Ovary (tissue), 9 donors: ENCODE measurements around the gene INPP1. TPM values are rescaled to one million over a fixed set of nuclear protein-coding genes. Genes with fewer than 3 reads are reported as not detected.
"Not testable (repeated sequence)": the region's sequence is repeated elsewhere in the genome, so short reads cannot be mapped to it uniquely, and the experiment has no call there.

Experiments
- DNase-seq, 5 donors: peaks; one replicate each; pipeline ENCODE4 v3.0.0-alpha.2; 2019 to 2020
- H3K27ac ChIP-seq, 2 donors: fragments of 200-600 bp; one replicate each; pipeline versions ENCODE4 v1.5.1 to v1.8.0; 2019 to 2022
- H3K27me3 ChIP-seq: fragments of 200-600 bp; one replicate; pipeline ENCODE4 v1.8.0; 2022
- H3K36me3 ChIP-seq: fragments of 200-600 bp; sonication (generic); one replicate; pipeline ENCODE4 v1.5.1; 2019
- H3K4me1 ChIP-seq: one replicate; pipeline ENCODE4 v1.8.1; 2013; ENCODE audit warnings: mild to moderate bottlenecking, moderate library complexity; ENCODE audit not compliant: insufficient read depth
- H3K4me3 ChIP-seq: fragments of 200-600 bp; sonication (generic); one replicate; pipeline ENCODE4 v1.5.1; 2017
- H3K9me3 ChIP-seq, 2 donors: fragments of 200-600 bp in 1 of 2; sonication (generic) in 1 of 2; one replicate each; pipeline versions ENCODE4 v1.5.1 to v1.8.1; 2013 to 2019; ENCODE audit warnings: mild to moderate bottlenecking in 1 of 2, moderate library complexity in 1 of 2
- EP300 ChIP-seq: sonication (generic); formaldehyde crosslinking; IDR thresholded peaks from one replicate; pipeline ENCODE4 v1.6.1; 2017; ENCODE audit warnings: antibody characterized with exemption
- POLR2A ChIP-seq: fragments of 450-650 bp; IDR thresholded peaks from one replicate; pipeline ENCODE4 v1.6.1; 2017; ENCODE audit warnings: antibody characterized with exemption, mild to moderate bottlenecking, moderate library complexity
- WGBS, 3 donors: extraction: QIAGEN DNeasy Blood & Tissue Kit in 1 of 3; methylation state at CpG; one replicate each; pipeline versions ENCODE4 v1.1.5 to v1.1.7; 2013 to 2017; 5-methylcytosine and 5-hydroxymethylcytosine counted together
- intact Hi-C, 4 donors: fragments of 100-400 bp; cut with DNase I; formaldehyde crosslinking; loops; one replicate each; pipeline versions ENCODE4 v1.11.0 to v1.15.1; 2022 to 2023
- polyA plus RNA-seq, 2 donors: library from polyadenylated mRNA; stranded (reverse); fragments of 200-250 nt in 1 of 2; fragments of 350-450 nt in 1 of 2; fragmentation: Illumina TruSeq in 1 of 2; extraction: RNeasy Lipid Tissue Mini Kit (QIAGEN cat#74804) in 1 of 2; gene quantifications; one replicate each; pipeline ENCODE4 v1.2.3, GENCODE V29; 2013 to 2014
- total RNA-seq, 7 donors: library from RNA; depleted of rRNA in 2 of 7; stranded (reverse); fragments of >200 nt in 2 of 7; fragmentation: NEBNext Ultra II Directional in 3 of 7; extraction: Animal tissue kit (Norgen Biotek cat#: 25700) in 3 of 7; gene quantifications; one replicate each; pipeline versions ENCODE4 v1.1.0 to v1.2.4, GENCODE V29; 2016 to 2023
- TF ChIP-seq, protein P1 (sequence below), 3 donors: fragments of 450-650 bp in 2 of 3; fragments of 200-600 bp in 1 of 3; IDR thresholded peaks; one replicate each; pipeline versions ENCODE4 v1.5.1 to v1.8.0; 2016 to 2022; ENCODE audit warnings: antibody characterized with exemption in 3 of 3, mild to moderate bottlenecking in 1 of 3
- donor health status: DM: no; HTN: no; CAD: no; lungs with moderate emphysema.
- donor health status: DM: no; HTN: no; CAD: no.
- donor health status: Bipolar disorder and iron deficiency.
- donor health status: DM: yes; HTN: yes; CAD: no.
- donor health status: DM: no; HTN: no; CAD: no.
- donor health status: DM: yes; HTN: yes; CAD: no.

Gene INPP1
- total and polyA plus RNA-seq, 9 donors, result 3.5 to 51.2 (median 12.7) TPM

DNA sequence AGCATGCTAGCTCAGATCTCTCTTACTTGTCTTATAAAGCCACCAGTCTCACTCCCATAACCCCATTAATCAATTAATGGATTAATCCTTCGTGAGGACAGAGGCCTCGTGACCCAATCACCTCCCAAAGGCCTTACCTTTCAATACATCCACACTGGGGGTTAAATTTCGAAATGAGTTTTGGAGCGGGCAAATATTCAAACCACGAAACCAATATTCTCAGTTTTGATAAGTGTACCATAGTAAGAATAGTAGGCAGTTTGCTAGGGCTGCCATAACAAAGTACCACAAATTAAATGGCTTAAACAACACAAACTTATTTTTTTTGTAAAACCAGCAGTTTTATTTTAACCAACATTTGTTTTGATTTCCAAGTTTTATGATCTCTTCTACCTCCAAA, 39.0 kb upstream of the INPP1 start:
- no peak for DNase-seq
- H3K4me1 ChIP-seq, result no peaks in the 10 kb centered on the region
- H3K27me3 ChIP-seq, result no peaks in the 10 kb centered on the region
- whole genome bisulfite sequencing, 3 donors, result 94 to 97% (median 96%) methylated on average over 5 of the region's 5 CpGs
- H3K4me3 ChIP-seq, result no peak overlapping the region
- no peaks in the 10 kb centered on the region for H3K36me3 ChIP-seq
- H3K27ac ChIP-seq, result no peak overlapping the region
- no peaks in the 10 kb centered on the region for H3K9me3 ChIP-seq
- intact Hi-C loops, result no loop called here
- TF ChIP-seq EP300 (no peak), POLR2A (no peak)
- TF ChIP-seq, protein P1, sequence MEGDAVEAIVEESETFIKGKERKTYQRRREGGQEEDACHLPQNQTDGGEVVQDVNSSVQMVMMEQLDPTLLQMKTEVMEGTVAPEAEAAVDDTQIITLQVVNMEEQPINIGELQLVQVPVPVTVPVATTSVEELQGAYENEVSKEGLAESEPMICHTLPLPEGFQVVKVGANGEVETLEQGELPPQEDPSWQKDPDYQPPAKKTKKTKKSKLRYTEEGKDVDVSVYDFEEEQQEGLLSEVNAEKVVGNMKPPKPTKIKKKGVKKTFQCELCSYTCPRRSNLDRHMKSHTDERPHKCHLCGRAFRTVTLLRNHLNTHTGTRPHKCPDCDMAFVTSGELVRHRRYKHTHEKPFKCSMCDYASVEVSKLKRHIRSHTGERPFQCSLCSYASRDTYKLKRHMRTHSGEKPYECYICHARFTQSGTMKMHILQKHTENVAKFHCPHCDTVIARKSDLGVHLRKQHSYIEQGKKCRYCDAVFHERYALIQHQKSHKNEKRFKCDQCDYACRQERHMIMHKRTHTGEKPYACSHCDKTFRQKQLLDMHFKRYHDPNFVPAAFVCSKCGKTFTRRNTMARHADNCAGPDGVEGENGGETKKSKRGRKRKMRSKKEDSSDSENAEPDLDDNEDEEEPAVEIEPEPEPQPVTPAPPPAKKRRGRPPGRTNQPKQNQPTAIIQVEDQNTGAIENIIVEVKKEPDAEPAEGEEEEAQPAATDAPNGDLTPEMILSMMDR (IDR thresholded peaks at IDR 0.05), result no peak

GRCh38 chr2:190308031-190308430, 35.4 kb upstream of the INPP1 start:
- intact Hi-C loops, result no loop called here
- WGBS, 3 donors, result 94 to 97% (median 94%) methylated on average over 1 of the region's 1 CpG
- no peaks in the 10 kb centered on the region for H3K27me3 ChIP-seq
- no peak overlapping the region for H3K27ac ChIP-seq
- no peaks in the 10 kb centered on the region for H3K4me1 ChIP-seq
- no peaks in the 10 kb centered on the region for H3K9me3 ChIP-seq
- H3K4me3 ChIP-seq, result no peak overlapping the region
- TF ChIP-seq POLR2A, result no peak
- TF ChIP-seq, protein P1 (IDR thresholded peaks at IDR 0.05), result no peak
- TF ChIP-seq EP300, result no peak
- no peaks in the 10 kb centered on the region for H3K36me3 ChIP-seq
- no peak for DNase-seq

DNA sequence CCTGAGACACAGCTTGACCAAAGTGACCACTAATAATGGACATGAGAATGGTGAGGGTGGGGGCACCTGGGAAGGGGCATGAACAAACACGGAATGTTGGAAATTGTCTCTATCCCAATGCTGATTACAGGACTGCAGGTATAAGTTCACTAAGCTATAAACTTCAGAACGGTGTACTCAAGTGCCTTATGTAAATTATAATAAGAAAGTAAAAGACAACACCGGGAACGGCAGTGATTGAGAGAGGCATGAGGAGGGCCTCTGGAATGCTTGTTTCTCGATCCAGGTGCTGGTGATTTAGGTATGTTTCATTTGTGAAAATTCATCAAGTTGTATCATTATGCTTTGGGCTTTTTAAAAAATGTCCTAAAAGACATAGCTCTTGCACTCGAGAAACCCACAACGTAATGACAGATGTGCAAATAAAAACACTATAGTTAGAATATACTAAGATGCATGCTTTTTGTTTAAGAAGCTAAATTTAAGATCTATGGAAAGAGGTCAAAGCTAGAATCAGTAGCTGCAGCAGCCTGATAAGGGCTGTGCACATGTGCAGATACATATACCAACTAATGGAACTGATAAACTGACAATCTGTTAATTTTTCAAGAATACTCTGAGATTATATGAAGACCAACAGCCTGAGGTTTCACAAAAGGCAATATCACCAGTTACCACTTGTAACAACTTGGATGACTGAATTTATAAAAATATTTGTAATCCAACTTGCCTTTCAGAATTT, 31.3 kb upstream of the INPP1 start:
- Histone ChIP-seq H3K9me3 (no peaks in the 10 kb centered on the region), H3K36me3 (no peaks in the 10 kb centered on the region), H3K27ac (no peak overlapping the region), H3K4me1 (peaks cover 1% of the 10 kb centered on the region), H3K4me3 (no peak overlapping the region), H3K27me3 (no peaks in the 10 kb centered on the region)
- 85 to 91% (median 87%) methylated on average over 7 of the region's 7 CpGs for WGBS, 3 donors
- no peak for DNase-seq
- TF ChIP-seq, protein P1 (IDR thresholded peaks at IDR 0.05), result no peak
- no peak for TF ChIP-seq POLR2A
- no peak for TF ChIP-seq EP300
- intact Hi-C loops, result no loop called here

- H3K27ac ChIP-seq, H3K4me1 ChIP-seq, H3K4me3 ChIP-seq, intact Hi-C loops, DNase-seq, H3K27me3 ChIP-seq, H3K36me3 ChIP-seq, H3K9me3 ChIP-seq: not testable (repeated sequence)
- 88 to 95% (median 89%) methylated on average over 5 of the region's 5 CpGs for WGBS, 3 donors
Observed at GRCh38 chr2:190312635-190313025, 30.8 kb upstream of the INPP1 start.

DNA sequence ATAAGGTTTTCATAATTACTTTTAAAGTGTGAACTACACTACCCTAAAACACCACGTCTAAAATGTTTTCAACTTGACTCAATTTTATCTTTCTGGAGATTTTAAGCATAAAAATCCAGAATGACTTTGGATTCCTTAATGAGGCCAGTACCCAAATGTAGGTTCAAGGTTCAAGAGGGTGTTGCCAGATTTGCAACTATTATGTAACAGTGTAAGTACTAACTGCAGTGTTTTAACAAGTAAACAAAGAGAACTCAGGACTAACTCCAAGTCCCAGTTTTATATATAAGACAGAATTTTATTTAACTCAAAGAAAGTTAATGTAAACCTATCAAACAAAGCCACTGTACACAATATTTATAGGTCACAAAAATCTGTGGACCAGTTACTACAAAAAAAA, 29.5 kb upstream of the INPP1 start:
- TF ChIP-seq EP300, result no peak
- TF ChIP-seq POLR2A, result no peak
- TF ChIP-seq, protein P1 (IDR thresholded peaks at IDR 0.05), result no peak
- no peaks in the 10 kb centered on the region for H3K27me3 ChIP-seq
- H3K36me3 ChIP-seq, result no peaks in the 10 kb centered on the region
- intact Hi-C loops, result no loop called here
- no peaks in the 10 kb centered on the region for H3K9me3 ChIP-seq
- H3K27ac ChIP-seq, result no peak overlapping the region
- peaks cover 5% of the 10 kb centered on the region for H3K4me1 ChIP-seq
- no peak overlapping the region for H3K4me3 ChIP-seq
- 37 to 49% (median 38%) methylated on average over 1 of the region's 1 CpG for WGBS, 3 donors
- DNase-seq, result no peak
